GM12801 (cell line): ENCODE results near the gene LYRM1.

Experiments
- TF ChIP-seq, protein P1 (sequence below): IDR thresholded peaks from one replicate; pipeline ENCODE4 v1.5.1; 2011; ENCODE audit warnings: control low read depth; ENCODE audit not compliant: insufficient read length; ENCODE audit errors: extremely low read depth

Gene LYRM1

DNA sequence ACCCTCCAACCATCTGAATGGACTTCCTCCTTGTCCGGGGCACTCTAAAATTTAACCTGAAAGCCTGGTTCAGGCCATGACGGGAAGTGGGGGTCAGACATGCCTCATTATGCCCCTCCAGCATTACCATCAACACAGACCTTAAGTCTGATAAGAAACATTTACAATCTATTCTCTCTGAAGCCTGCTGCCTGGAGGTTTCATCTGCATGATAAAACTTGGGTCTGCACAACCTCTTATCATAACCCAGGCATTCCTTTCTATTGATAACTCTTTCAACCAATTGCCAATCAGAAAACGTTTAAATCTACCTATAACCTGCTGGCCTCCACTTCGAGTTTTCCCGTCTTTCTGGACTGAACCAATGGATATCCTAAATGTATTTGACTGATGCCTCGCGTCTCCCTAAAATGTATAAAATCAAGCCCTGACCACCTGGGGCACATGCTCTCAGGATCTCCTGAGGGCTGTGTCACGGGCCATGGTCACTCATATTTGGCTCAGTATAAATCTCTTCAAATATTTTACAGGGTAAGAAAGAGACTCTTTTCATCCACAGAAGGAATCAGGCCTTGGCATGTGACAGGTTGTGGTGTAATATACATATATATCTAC, 45.6 kb downstream of the LYRM1 start:
- TF ChIP-seq, protein P1, sequence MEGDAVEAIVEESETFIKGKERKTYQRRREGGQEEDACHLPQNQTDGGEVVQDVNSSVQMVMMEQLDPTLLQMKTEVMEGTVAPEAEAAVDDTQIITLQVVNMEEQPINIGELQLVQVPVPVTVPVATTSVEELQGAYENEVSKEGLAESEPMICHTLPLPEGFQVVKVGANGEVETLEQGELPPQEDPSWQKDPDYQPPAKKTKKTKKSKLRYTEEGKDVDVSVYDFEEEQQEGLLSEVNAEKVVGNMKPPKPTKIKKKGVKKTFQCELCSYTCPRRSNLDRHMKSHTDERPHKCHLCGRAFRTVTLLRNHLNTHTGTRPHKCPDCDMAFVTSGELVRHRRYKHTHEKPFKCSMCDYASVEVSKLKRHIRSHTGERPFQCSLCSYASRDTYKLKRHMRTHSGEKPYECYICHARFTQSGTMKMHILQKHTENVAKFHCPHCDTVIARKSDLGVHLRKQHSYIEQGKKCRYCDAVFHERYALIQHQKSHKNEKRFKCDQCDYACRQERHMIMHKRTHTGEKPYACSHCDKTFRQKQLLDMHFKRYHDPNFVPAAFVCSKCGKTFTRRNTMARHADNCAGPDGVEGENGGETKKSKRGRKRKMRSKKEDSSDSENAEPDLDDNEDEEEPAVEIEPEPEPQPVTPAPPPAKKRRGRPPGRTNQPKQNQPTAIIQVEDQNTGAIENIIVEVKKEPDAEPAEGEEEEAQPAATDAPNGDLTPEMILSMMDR = no peak

GRCh38 chr16:20948444-20948843, 47.9 kb downstream of the LYRM1 start:
- TF ChIP-seq, protein P1 = no peak

DNA sequence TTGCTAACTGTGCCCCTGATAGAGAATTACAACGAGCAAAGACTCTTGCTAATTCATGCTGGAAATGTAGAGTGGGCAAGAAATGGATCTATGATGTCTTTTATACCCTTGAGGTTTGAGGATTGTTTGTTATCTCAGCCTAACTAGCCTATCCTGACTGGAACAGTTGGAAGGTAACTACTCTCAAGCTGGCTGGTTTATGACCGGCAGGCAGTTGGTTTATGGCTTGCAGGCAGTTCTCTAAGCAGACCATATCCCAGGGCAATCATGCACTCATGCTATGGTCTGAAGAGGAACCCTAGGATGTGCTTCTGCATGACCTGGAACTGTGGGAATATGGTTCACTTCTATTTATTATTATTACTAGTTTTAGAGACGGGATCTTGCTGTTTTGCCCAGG, 49.1 kb downstream of the LYRM1 start:
- TF ChIP-seq, protein P1 = no peak

DNA sequence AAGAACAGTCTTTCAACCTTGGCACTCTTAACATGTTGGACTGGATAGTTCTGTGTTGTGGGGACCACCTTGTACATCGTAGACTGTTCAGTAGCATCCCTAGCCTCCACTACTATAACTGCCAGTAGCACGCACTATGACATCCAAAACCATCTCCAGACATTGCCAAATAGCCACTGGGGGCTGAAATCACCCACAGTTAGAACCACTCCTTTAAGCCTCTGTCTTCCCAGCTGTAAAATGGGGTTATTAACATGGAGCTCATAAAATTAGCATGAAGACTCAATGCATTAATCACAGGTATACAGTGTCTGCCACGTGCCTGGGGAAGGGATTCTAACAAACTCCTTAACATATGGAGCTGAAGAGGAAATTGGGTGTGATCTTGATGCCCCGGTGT, 49.7 kb downstream of the LYRM1 start:
- TF ChIP-seq, protein P1 = no peak

DNA sequence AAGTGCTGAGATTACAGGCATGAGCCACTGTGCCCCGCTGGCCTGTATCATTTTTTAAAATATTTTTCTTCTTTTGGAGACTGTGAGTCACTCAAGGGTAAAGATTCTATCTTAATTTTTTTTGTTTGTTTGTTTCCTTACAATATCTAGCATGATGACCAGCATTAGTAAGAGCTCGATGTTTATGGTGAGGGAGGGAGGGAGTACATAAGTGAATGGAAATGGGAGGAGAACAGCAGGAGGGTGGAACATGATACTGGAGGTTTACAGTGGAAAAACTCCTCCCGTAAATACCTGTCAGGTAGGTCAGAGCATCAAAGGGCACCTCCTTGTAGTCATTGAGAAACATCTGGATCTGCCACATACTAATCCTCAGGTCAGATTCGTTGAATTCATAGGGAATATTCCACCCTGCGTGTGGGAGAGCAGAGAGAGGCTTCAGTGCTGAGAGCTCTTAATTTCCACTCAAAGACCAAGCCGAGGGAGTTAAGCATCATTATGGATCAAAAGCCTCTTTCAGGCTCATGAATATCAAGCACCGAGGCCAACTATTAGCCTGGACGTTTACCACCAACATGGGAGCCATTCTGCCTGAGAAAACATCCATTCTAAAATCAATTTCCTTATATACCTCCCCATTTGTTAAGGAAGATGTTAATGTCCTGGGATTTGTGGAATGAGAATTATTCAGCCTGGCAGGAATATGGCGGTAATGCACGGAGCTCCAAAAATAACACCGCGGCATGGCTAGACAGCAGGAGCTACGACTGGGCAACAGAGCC, 51.8 kb downstream of the LYRM1 start:
- TF ChIP-seq, protein P1 = no peak

GRCh38 chr16:20954574-20954973, 54.0 kb downstream of the LYRM1 start:
- TF ChIP-seq, protein P1 = no peak

GRCh38 chr16:20956319-20956718, 55.7 kb downstream of the LYRM1 start:
- TF ChIP-seq, protein P1 = no peak
